ENCODE measurements around the gene HAS3. TPM values are rescaled to one million over a fixed set of nuclear protein-coding genes. Genes with fewer than 3 reads are reported as not detected.

HAS3 gene
- total RNA-seq, 1 donor from 2014 or later, result 0.82 TPM

GRCh38 chr16:69064124-69064763 lies 41.2 kb upstream of the HAS3 start:
- POLR2A ChIA-PET, result no interaction called here
- H3K4me1 Mint-ChIP-seq, result no peaks in the 10 kb centered on the region
- intact Hi-C loops (cut with micrococcal nuclease), result no loop called here
- CTCF ChIA-PET, result no interaction called here
- no peak overlapping the region for H3K27ac Mint-ChIP-seq
- DNase-seq, result no peak
- H3K36me3 Mint-ChIP-seq (ENCODE audit: low read depth), result peaks cover 24% of the 10 kb centered on the region
- no peak for TF ChIP-seq CTCF (IDR thresholded peaks at IDR 0.05)
- ATAC-seq (ENCODE audit: low read depth), result no peak
- no peak overlapping the region for H3K4me3 Mint-ChIP-seq
- H3K27me3 Mint-ChIP-seq, result no peaks in the 10 kb centered on the region
- no peaks in the 10 kb centered on the region for H3K9me3 Mint-ChIP-seq

GRCh38 chr16:69064764-69065313 lies 40.6 kb upstream of the HAS3 start:
- Mint-ChIP-seq H3K9me3 (no peaks in the 10 kb centered on the region), H3K4me3 (no peak overlapping the region), H3K4me1 (no peaks in the 10 kb centered on the region), H3K27me3 (no peaks in the 10 kb centered on the region), H3K36me3 (ENCODE audit: low read depth) (peaks cover 24% of the 10 kb centered on the region), H3K27ac (no peak overlapping the region)
- POLR2A ChIA-PET, result no interaction called here
- CTCF ChIA-PET, result no interaction called here
- no peak for TF ChIP-seq CTCF (IDR thresholded peaks at IDR 0.05)
- DNase-seq (no peak), ATAC-seq (ENCODE audit: low read depth) (no peak)
- intact Hi-C loops (cut with micrococcal nuclease), result no loop called here

- ATAC-seq (ENCODE audit: low read depth), result no peak
- TF ChIP-seq CTCF (IDR thresholded peaks at IDR 0.05), result no peak
- Mint-ChIP-seq H3K36me3 (ENCODE audit: low read depth) (peaks cover 12% of the 10 kb centered on the region), H3K27ac (no peak overlapping the region), H3K9me3 (no peaks in the 10 kb centered on the region), H3K4me1 (no peaks in the 10 kb centered on the region), H3K4me3 (no peak overlapping the region), H3K27me3 (no peaks in the 10 kb centered on the region)
- POLR2A ChIA-PET, result no interaction called here
- no peak for DNase-seq
- CTCF ChIA-PET, result no interaction called here
- intact Hi-C loops (cut with micrococcal nuclease), result no loop called here
These were observed 35.9 kb upstream of the HAS3 start for GRCh38 chr16:69069504-69069903.

GRCh38 chr16:69071036-69071435 lies 34.4 kb upstream of the HAS3 start:
- intact Hi-C loops (cut with micrococcal nuclease), result no loop called here
- no peak overlapping the region for H3K27ac Mint-ChIP-seq

GRCh38 chr16:69072640-69072974 lies 32.8 kb upstream of the HAS3 start:
- ATAC-seq (ENCODE audit: low read depth) (no peak), DNase-seq (no peak)
- intact Hi-C loops (cut with micrococcal nuclease), result no loop called here
- ChIA-PET CTCF (interaction anchor here (1.0 kb wide), 1 partner anchor 40 kb away, joined by 3 read pairs; no protein-coding TSS in a partner anchor), POLR2A (no interaction called here)
- TF ChIP-seq CTCF (IDR thresholded peaks at IDR 0.05), result no peak
- H3K36me3 Mint-ChIP-seq (ENCODE audit: low read depth), result peaks cover 10% of the 10 kb centered on the region
- no peaks in the 10 kb centered on the region for H3K27me3 Mint-ChIP-seq
- H3K27ac Mint-ChIP-seq, result no peak overlapping the region
- no peaks in the 10 kb centered on the region for H3K4me1 Mint-ChIP-seq
- H3K9me3 Mint-ChIP-seq, result no peaks in the 10 kb centered on the region
- no peak overlapping the region for H3K4me3 Mint-ChIP-seq

More at GRCh38 chr16:69071036-69071435, 34.4 kb upstream of the HAS3 start:
- ATAC-seq (ENCODE audit: low read depth), result no peak
- Mint-ChIP-seq H3K4me3 (no peak overlapping the region), H3K9me3 (no peaks in the 10 kb centered on the region), H3K36me3 (ENCODE audit: low read depth) (peaks cover 9% of the 10 kb centered on the region), H3K4me1 (no peaks in the 10 kb centered on the region), H3K27me3 (no peaks in the 10 kb centered on the region)
- ChIA-PET POLR2A (no interaction called here), CTCF (no interaction called here)
- no peak for DNase-seq
- TF ChIP-seq CTCF (IDR thresholded peaks at IDR 0.05), result no peak

Data from activated B cell treated with CpG ODN at 0.5 μM for 24 hours (primary cell).